IMR-90 (cell line): ENCODE data around the gene PPP1R14C. TPM values are rescaled to one million over a fixed set of nuclear protein-coding genes. Genes with fewer than 3 reads are reported as not detected.

Experiments
- ATAC-seq: fragments of 200-7000 bp; cut with Tn5 transposase; 2 replicates; pipeline ENCODE4 v1.9.1; 2020; ENCODE audit warnings: low read depth, mild to moderate bottlenecking, moderate library complexity
- BruUV-seq: library from RNA; stranded (reverse); fragments of 400-500 nt; replicated peaks from 2 replicates; lab custom pipeline; 2021; lab: Mats Ljungman, UMichigan
- CTCF ChIA-PET: fragments of 300-600 bp; formaldehyde crosslinking; extraction: SDS; loops from one replicate; lab custom pipeline; 2021; ENCODE audit warnings: antibody characterized with exemption; lab: Yijun Ruan, JAX
- POLR2A ChIA-PET: fragments of 300-600 bp; sonication (Branson Sonifier 250); formaldehyde crosslinking; loops from one replicate; lab custom pipeline; 2022; ENCODE audit warnings: antibody characterized with exemption; ENCODE audit not compliant: unreplicated experiment; lab: Charles Lee
- DNase-seq: peaks from one replicate; pipeline ENCODE4 v3.0.0; 2013
- H2AFZ ChIP-seq: replicated peaks from 2 replicates; pipeline ENCODE3; 2013; ENCODE audit warnings: low read length, mild to moderate bottlenecking; ENCODE audit not compliant: poor library complexity
- H2AK5ac ChIP-seq: 2 replicates; pipeline ENCODE4 v1.6.1; 2013; ENCODE audit warnings: low read depth, low read length, inconsistent platforms
- H2AK9ac ChIP-seq: replicated peaks from 2 replicates; pipeline ENCODE3; 2013; ENCODE audit warnings: mild to moderate bottlenecking, low read depth, low read length, moderate library complexity; ENCODE audit not compliant: poor library complexity
- H2BK120ac ChIP-seq: 2 replicates; pipeline ENCODE4 v1.6.1; 2013; ENCODE audit warnings: low read depth, low read length, inconsistent platforms
- H2BK15ac ChIP-seq: 3 replicates; pipeline ENCODE4 v1.6.1; 2013; ENCODE audit warnings: low read depth, low read length, inconsistent platforms
- H2BK20ac ChIP-seq: 2 replicates; pipeline ENCODE4 v1.6.1; 2013; ENCODE audit warnings: low read depth, mild to moderate bottlenecking, inconsistent platforms, low read length, moderate library complexity
- H2BK5ac ChIP-seq: 2 replicates; pipeline ENCODE4 v1.6.1; 2013; ENCODE audit warnings: mild to moderate bottlenecking, low read depth, low read length, inconsistent platforms; ENCODE audit not compliant: poor library complexity, severe bottlenecking
- H3K14ac ChIP-seq: replicated peaks from 2 replicates; pipeline ENCODE4 v1.6.1; 2013; ENCODE audit warnings: low read depth, low read length, inconsistent platforms
- H3K18ac ChIP-seq: 2 replicates; pipeline ENCODE4 v1.6.1; 2013; ENCODE audit warnings: low read depth, low read length, control low read depth
- H3K23ac ChIP-seq: 2 replicates; pipeline ENCODE4 v1.6.1; 2013; ENCODE audit warnings: low read depth, low read length, inconsistent platforms
- H3K27ac ChIP-seq: 2 replicates; pipeline ENCODE4 v1.5.1; 2013; ENCODE audit warnings: mild to moderate bottlenecking, control low read depth, low read length; ENCODE audit not compliant: insufficient read depth
- H3K27me3 ChIP-seq: 2 replicates; pipeline ENCODE4 v1.6.1; 2013; ENCODE audit warnings: low read length; ENCODE audit not compliant: control insufficient read depth, insufficient read depth
- H3K36me3 ChIP-seq: 2 replicates; pipeline ENCODE4 v1.6.1; 2013; ENCODE audit warnings: low read length, mixed read lengths; ENCODE audit not compliant: control insufficient read depth, insufficient read depth
- H3K4ac ChIP-seq: 2 replicates; pipeline ENCODE4 v1.6.1; 2013; ENCODE audit warnings: low read depth, low read length, inconsistent platforms
- H3K4me1 ChIP-seq: 2 replicates; pipeline ENCODE4 v1.6.1; 2013; ENCODE audit warnings: low read length, mixed read lengths; ENCODE audit not compliant: control insufficient read depth, insufficient read depth
- H3K4me2 ChIP-seq: 2 replicates; pipeline ENCODE4 v1.6.1; 2013; ENCODE audit warnings: low read depth, mild to moderate bottlenecking, control low read depth, low read length, moderate library complexity
- H3K4me3 ChIP-seq: 2 replicates; pipeline ENCODE4 v1.5.1; 2013; ENCODE audit warnings: low read depth, mild to moderate bottlenecking, control low read depth, low read length, moderate library complexity; ENCODE audit not compliant: insufficient read depth
- H3K56ac ChIP-seq: 2 replicates; pipeline ENCODE4 v1.6.1; 2013; ENCODE audit warnings: low read length, inconsistent platforms; ENCODE audit not compliant: insufficient read depth; ENCODE audit errors: extremely low read depth
- H3K79me1 ChIP-seq, 2 experiments: 2 replicates each; pipeline ENCODE4 v1.6.1; 2013; ENCODE audit warnings: low read length in 2 of 2, inconsistent platforms in 1 of 2, low read depth in 1 of 2
- H3K9ac ChIP-seq: 2 replicates; pipeline ENCODE4 v1.6.1; 2013; ENCODE audit warnings: low read depth, low read length, control low read depth
- H3K9me1 ChIP-seq: 2 replicates; pipeline ENCODE4 v1.6.1; 2013; ENCODE audit warnings: low read length, inconsistent platforms; ENCODE audit not compliant: insufficient read depth
- H3K9me3 ChIP-seq: 2 replicates; pipeline ENCODE4 v1.6.1; 2013; ENCODE audit warnings: low read length; ENCODE audit not compliant: control insufficient read depth, insufficient read depth
- H4K20me1 ChIP-seq: 2 replicates; pipeline ENCODE4 v1.6.1; 2013; ENCODE audit warnings: low read length, inconsistent platforms; ENCODE audit not compliant: insufficient read depth
- H4K5ac ChIP-seq: 2 replicates; pipeline ENCODE4 v1.6.1; 2013; ENCODE audit warnings: mild to moderate bottlenecking, low read depth, low read length, control low read depth
- H4K8ac ChIP-seq, 2 experiments: 2 replicates each; pipeline ENCODE4 v1.6.1; 2013; ENCODE audit warnings: low read depth in 2 of 2, low read length in 2 of 2, control low read depth in 1 of 2, inconsistent platforms in 1 of 2
- H4K91ac ChIP-seq: 2 replicates; pipeline ENCODE4 v1.6.1; 2013; ENCODE audit warnings: low read depth, low read length, inconsistent platforms; ENCODE audit not compliant: insufficient read depth
- BHLHE40 ChIP-seq: fragments of 150-350 bp; IDR thresholded peaks from 2 replicates; pipeline ENCODE4 v1.6.1; 2016; ENCODE audit warnings: mild to moderate bottlenecking, low read depth, low read length
- CEBPB ChIP-seq: IDR thresholded peaks from 2 replicates; pipeline ENCODE4 v1.6.1; 2012; ENCODE audit warnings: low read depth, low read length, improper control_type of control experiment
- CHD1 ChIP-seq: IDR thresholded peaks from 2 replicates; pipeline ENCODE4 v1.6.1; 2012; ENCODE audit warnings: low read depth, low read length, improper control_type of control experiment
- FOS ChIP-seq: fragments of 150-350 bp; IDR thresholded peaks from 2 replicates; pipeline ENCODE4 v1.6.1; 2016; ENCODE audit warnings: low read depth, low read length
- MAFK ChIP-seq: IDR thresholded peaks from 2 replicates; pipeline ENCODE4 v1.6.1; 2012; ENCODE audit warnings: low read depth, low read length, improper control_type of control experiment
- MAZ ChIP-seq: IDR thresholded peaks from 2 replicates; pipeline ENCODE4 v1.6.1; 2012; ENCODE audit warnings: low read depth, mild to moderate bottlenecking, low read length, improper control_type of control experiment, moderate library complexity, borderline replicate concordance
- NFE2L2 ChIP-seq: fragments of 150-350 bp; IDR thresholded peaks from 2 replicates; pipeline ENCODE4 v1.6.1; 2016; ENCODE audit warnings: low read depth, mild to moderate bottlenecking, low read length
- SMC3 ChIP-seq: fragments of 150-350 bp; IDR thresholded peaks from 2 replicates; pipeline ENCODE4 v1.6.1; 2016; ENCODE audit warnings: low read depth, mild to moderate bottlenecking, antibody characterized with exemption, low read length, moderate library complexity
- WGBS, 2 experiments: methylation state at CpG; one replicate each; pipeline versions ENCODE4 v1.1.5 to v1.1.7; 2013; ENCODE audit warnings: missing lambda C conversion rate in 2 of 2; ENCODE audit not compliant: insufficient read length in 1 of 2; ENCODE audit errors: extremely low coverage in 2 of 2; 5-methylcytosine and 5-hydroxymethylcytosine counted together
- dilution Hi-C: fragments of 300-500 bp; cut with HindIII; formaldehyde crosslinking; loops from one replicate; pipeline ENCODE4 v1.14.3; 2018; ENCODE audit warnings: low sequenced_read_pairs; ENCODE audit not compliant: unreplicated experiment
- in situ Hi-C: fragments of 300-500 bp; cut with MboI; formaldehyde crosslinking; loops from 3 replicates; pipeline ENCODE4 v1.14.3; 2019; ENCODE audit warnings: low sequenced_read_pairs, inconsistent platforms, mixed read lengths
- intact Hi-C: fragments of 100-400 bp; cut with micrococcal nuclease; formaldehyde crosslinking; loops from 2 replicates; pipeline ENCODE4 v1.10.0; 2022
- polyA plus RNA-seq, 3 experiments: library from polyadenylated mRNA; depleted of rRNA; stranded (reverse); fragments of >200 nt; gene quantifications; 2 replicates each; pipeline ENCODE4 v1.2.3, GENCODE V29; 2012; ENCODE audit warnings: low replicate concordance in 1 of 3
- total RNA-seq: library from RNA; depleted of rRNA; stranded (reverse); fragments of >200 nt; gene quantifications from 2 replicates; pipeline ENCODE4 v1.2.3, GENCODE V29; 2012
- TF ChIP-seq, protein P1 (sequence below): fragments of 150-350 bp; IDR thresholded peaks from 2 replicates; pipeline ENCODE4 v1.6.1; 2016; ENCODE audit warnings: low read depth, mild to moderate bottlenecking, low read length, moderate library complexity, borderline replicate concordance

PPP1R14C gene
- total and polyA plus RNA-seq, 2 of the 4 experiments (the other 2 are of a cell fraction), result not detected

DNA sequence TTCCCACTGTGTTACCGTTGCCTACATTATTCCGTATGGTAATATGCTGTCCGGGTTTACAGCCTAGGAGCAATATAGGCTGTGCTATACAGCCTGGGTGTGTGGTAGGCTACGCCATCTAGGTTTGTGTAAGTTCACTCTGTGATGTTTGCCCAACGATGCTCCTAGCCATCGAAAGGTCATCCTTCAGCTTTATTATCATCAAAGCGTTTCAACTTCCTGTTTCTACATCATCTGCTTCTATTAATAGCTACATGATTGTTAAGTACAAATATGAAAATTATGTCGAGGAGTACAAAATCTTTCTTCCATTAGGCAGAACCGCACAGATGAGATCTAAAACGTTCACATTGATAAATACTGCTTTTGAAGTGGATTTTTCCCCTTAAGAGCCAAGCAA lies 69.9 kb downstream of the PPP1R14C start:
- Histone ChIP-seq H2AK9ac (no peak overlapping the region), H3K14ac (no peak overlapping the region), H4K20me1 (no peaks in the 10 kb centered on the region), H3K4me2 (no peak overlapping the region), H3K9ac (no peak overlapping the region), H2BK120ac (no peak overlapping the region), H3K27me3 (no peaks in the 10 kb centered on the region), H3K79me1 (no peaks in the 10 kb centered on the region), H3K27ac (no peak overlapping the region), H3K4me1 (peaks cover 6% of the 10 kb centered on the region; the same call in 1 of the 2 replicates), H3K56ac (no peak overlapping the region), H2BK5ac (no peak overlapping the region), H3K18ac (no peak overlapping the region), H3K4me3 (no peak overlapping the region), H2BK20ac (no peak overlapping the region), H2AK5ac (no peak overlapping the region), H4K91ac (no peak overlapping the region), H3K9me3 (no peaks in the 10 kb centered on the region), H2AFZ (no peak overlapping the region), H2BK15ac (no peak overlapping the region), H4K5ac (no peak overlapping the region), H4K8ac (no peak overlapping the region), H3K9me1 (no peaks in the 10 kb centered on the region), H3K4ac (no peak overlapping the region), H3K36me3 (no peaks in the 10 kb centered on the region), H3K23ac (no peak overlapping the region)
- ATAC-seq, result no peak
- TF ChIP-seq CEBPB (no peak), CHD1 (no peak), BHLHE40 (no peak), SMC3 (no peak), FOS (no peak), MAFK (no peak), NFE2L2 (no peak), MAZ (no peak)
- TF ChIP-seq, protein P1, sequence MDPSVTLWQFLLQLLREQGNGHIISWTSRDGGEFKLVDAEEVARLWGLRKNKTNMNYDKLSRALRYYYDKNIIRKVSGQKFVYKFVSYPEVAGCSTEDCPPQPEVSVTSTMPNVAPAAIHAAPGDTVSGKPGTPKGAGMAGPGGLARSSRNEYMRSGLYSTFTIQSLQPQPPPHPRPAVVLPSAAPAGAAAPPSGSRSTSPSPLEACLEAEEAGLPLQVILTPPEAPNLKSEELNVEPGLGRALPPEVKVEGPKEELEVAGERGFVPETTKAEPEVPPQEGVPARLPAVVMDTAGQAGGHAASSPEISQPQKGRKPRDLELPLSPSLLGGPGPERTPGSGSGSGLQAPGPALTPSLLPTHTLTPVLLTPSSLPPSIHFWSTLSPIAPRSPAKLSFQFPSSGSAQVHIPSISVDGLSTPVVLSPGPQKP, result no peak
- WGBS, 2 experiments, result no CpG with 5 or more reads among the region's 10 CpGs
- in situ Hi-C loops (no loop called here), intact Hi-C loops (no loop called here), dilution Hi-C loops (no loop called here)
- no TSS peak for BruUV-seq
- peak; percentile 11 for DNase-seq
- POLR2A ChIA-PET, result no interaction called here
- CTCF ChIA-PET, result no interaction called here
